D341Med (cell line): ENCODE data around the gene GTPBP4.
"Not testable (repeated sequence)": the region's sequence is repeated elsewhere in the genome, so short reads cannot be mapped to it uniquely, and the experiment has no call there.

ENCODE experiments used
- DNase-seq: peaks from one replicate; pipeline ENCODE4 v3.0.0; 2012; ENCODE audit warnings: low spot score

Gene GTPBP4

DNA sequence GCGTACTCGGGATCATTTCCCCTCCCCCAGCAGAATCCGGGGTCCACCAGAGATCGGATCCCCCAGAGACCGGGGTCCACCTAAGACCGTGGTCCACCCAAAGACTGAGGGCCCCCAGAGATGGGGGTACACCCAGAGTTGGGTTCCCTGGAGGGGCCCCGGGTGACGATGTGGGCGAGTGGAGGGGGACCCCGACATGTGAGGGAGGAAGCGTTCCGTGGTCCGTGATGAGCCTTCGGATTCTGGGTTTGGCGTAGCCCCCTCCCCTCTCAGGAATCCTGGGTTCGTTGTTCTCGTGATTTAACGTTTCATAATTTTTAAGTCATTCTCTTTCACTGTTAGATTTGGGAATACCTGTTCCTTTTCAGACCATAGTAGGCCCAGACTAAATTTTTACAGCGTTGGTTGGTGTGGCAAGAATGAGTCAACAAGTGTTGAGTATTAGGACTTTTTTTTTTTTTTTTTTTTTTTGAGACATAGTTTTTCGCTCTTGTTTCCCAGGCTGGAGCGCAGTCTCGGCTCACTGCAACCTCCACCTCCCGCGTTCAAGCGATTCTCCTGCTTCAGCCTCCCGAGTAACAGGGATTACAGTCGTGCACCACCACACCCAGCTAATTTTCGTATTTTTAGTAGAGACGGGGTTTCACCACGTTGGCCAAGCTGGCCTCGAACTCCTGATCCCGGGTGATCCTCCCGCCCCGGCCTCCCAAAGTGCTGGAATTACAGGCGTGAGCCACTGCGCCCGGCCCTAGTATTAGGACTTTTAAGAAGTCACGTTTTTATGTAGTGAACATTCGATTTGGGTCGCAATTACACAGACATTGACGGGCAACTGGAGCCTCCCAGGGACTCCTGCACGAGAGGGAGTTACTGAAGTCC is 672 bp downstream of the GTPBP4 start:
- DNase-seq: no peak

DNA sequence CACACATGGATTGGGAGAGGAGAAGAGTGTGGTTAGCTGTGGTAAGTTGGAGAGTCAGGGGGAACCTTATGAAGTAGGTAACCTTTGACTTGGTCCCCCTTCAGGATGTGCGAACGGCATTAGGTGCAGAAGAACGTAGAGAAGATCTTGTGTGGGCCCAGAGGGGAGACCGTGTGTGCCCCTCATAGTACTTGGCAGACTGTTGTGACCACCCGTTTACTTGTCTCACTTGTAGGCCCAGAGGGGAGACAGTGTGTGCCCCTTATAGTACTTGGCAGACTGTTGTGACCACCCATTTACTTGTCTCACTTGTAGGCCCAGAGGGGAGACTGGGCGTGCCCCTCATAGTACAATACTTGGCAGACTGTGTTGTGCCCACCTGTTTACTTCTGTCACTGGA is 2.6 kb downstream of the GTPBP4 start:
- DNase-seq: no peak

DNA sequence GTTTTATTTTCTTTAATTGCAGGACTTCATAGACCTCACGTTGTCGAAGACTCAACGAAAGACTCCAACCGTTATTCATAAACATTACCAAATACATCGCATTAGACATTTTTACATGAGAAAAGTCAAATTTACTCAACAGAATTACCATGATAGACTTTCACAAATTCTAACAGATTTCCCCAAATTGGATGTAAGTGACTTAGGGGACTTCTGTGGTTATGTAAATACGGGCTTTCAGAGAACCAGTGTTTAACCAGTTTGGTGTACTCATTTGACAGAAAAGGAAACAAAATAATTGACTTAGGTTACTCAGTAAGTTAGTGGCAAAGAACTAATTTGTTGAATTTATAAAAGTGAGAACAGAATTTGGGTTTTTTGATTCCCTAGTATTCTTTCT is 4.2 kb downstream of the GTPBP4 start:
- DNase-seq: no peak

DNA sequence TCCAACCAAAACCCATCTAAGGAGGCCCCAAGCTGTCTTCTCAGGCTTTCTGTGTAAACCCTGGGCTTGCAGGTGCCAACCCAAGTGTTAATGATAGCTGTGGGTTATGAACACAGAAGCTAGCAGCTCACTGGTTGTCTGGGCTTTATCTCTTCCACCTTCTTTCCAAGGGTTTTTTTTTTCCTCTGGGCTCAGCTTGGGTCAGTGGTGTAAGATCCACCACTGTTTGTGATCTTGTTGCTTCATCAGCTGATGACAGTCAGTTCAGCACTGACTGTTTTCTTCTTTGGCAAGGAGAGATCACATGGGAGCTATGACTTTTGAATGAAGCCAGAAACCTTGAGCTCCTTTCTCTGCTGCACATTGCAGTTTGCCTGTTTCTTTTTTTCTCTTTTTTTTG is 4.6 kb downstream of the GTPBP4 start:
- DNase-seq: no peak

DNA sequence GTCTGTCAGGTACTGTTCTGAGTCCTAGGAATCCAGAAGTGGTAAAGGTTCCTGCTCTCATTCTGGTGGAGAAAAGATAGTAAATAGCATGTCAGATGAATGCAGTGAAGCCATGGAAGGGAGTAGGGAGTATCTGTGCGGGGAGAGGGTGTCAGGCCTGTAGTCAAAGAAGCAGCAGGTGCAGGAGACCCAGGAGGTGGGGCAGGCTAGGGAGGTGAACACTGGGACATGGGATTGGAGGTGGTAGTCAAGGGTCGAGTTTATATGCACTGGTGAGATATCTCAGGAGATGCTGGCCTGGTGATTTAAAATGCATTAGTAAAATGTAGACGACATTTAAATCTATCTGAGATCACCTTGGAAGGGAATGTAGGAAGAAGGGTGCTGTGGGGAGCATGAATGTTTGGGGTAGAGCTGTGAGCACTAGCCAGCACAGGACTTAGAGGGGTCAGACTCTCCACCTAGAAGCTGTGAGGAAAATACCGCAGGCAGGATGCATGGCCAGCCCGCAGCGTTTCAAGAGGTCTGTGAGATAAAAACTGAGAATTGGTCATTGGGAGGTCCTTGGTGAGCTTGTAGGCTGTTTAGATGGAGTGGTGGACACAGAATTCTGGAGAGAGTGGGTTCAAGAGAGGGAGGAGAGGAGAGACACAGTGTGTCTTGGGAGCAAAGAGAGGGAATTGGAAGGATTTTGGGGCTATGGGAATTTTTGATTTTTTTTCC is 6.8 kb downstream of the GTPBP4 start:
- DNase-seq: no peak

DNA sequence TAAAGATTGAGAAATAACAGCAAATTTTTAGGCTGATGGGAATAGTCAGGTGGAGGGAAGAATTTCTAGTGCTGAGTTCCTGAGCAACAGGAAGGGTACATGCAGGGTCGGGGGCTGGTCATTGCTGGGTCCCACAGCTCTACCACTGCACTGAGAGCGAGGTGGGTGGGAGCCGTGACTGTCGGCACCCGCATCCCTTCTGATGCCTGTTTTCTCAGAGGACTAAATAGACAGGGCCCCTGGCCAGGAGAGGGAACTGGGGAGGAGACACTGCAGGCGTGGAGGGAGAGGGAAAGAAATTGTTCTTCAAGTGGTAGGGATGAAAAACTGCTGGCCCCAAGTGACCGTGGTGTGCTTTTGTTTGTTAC is 7.3 kb downstream of the GTPBP4 start:
- DNase-seq: no peak

DNA sequence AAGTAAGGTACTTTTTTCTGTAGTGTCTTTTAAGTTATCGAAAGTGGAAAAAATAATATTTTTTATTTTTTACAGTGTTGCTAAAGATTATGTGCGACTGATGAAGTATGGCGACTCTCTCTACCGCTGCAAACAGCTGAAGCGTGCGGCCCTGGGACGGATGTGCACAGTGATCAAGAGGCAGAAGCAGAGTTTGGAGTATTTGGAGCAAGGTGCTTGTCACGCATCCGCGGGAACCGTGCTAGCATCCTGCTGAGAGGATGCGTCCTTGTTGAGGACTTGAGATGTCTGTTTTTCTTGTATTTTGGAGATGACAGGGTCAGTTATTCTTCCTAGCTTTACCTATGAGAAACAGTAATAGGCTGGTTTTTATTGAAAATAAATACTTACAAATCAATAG is 7.8 kb downstream of the GTPBP4 start:
- no peak for DNase-seq

DNA sequence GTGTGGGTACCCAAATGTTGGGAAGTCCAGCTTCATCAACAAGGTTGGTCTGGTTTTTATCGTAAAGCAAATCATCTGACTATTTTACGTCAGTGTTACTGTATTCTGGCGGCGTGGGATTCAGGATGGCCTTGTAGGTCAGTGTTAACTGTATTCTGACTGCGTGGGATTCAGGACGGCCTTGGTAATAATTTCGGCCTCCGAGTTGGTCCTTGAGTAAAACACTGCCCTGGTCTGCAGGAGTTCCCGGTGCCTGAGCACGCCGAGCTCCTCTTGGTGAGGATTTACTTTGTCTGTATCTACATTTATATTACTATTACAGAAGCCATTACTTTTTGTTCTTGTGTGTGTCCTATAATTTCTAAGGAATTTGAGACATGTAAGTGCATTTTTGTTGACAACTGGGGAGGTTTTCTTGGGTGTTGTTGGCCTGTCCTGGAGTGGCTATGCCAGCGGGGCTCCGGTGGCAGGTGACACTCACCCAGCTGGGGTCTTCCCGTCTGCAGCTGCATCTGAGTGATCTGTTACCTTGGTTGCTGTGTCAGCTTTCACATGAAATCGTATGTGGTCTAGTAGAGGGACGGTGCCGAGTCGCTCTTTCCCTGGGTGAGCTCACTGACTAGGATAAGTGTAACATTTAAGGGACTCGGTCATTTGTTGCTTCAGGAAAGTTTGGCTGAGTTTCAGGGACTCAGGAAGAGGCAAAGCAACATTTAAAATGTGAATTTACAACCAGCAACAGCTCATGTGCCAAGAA is 9.2 kb downstream of the GTPBP4 start:
- DNase-seq: no peak

DNA sequence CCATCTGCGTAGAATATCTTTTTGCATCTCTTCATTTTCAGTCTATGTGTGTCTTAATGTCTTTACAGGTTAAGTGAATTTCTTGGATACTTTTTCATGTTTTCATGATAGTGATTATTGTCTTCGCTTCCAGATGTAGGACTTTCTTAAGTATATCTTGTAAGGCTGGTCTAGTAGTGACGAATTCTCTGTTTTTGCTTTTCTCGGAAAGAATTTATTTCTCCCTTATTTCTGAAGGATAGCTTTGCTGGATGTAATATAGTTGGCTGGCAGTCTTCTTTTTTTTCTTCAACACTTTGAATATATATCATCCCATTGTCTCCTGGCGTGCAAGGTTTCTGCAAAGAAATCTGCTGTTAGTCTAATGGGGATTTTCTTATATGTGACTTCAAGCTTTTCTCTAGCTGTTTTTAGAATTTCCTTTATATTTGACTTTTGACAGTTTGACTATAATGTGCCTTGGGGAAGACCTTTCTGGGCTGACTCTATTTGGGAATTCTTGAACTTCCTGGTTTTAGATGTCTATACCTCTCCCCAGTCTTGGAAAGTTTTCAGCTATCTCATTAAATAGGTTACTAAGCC is 14.3 kb downstream of the GTPBP4 start:
- no peak for DNase-seq

DNA sequence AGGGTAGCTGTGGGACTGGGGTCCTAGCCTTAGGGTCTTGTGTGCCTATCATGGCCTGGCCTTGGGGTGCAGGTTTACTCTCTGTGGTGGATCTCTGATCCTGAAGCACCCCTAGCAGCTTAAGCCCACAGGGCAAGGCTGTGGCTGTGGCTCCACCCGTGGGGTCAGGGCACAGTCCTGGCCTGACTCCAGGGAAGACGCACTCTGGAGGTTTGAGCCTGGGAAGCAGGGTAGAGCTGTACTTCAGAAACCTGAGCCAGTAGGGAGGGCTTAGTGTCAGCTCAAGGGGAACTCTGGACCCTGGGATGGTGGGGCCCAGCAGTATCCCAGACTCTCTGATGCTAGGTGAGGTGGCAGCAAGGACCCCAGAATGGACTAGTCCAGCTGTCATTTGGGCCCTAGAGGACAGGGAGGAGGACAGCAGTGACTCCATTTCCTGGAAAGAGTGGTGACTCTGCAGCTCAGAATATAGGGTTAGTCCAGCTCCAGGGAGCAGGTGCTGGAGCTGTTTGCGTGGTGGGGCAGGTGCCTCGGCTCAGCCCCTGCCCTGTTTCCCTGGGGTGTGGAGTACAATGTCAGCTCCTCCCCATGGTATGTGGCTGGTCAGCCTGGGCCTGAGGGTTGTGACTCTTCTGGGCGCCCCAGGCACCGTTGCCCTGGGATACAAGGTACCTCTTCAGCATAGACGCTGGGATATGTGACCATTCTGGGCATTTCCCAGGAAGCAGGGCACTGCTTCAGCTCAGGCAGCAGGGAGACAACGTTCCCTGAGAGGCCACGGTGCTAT is 15.8 kb downstream of the GTPBP4 start:
- DNase-seq: no peak

DNA sequence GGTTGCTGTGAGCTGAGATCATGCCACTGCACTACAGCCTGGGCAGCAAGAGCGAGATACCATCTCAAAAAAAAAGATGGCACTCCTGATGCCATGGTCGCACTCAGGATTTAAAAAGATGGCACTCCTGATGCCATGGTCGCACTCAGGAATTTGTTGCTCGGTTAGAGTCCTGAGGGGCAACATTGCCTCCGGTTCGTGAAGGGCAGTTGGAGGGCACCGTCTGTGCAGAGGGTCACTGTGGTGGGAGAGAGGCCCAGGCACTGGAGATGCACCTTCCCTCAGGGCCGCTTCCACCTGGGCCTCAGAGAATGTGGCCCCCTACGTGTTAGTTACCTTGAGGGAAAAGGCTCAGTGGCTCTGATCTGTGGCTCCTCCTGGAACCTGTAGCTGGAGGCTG is 18.3 kb downstream of the GTPBP4 start:
- DNase-seq: no peak

DNA sequence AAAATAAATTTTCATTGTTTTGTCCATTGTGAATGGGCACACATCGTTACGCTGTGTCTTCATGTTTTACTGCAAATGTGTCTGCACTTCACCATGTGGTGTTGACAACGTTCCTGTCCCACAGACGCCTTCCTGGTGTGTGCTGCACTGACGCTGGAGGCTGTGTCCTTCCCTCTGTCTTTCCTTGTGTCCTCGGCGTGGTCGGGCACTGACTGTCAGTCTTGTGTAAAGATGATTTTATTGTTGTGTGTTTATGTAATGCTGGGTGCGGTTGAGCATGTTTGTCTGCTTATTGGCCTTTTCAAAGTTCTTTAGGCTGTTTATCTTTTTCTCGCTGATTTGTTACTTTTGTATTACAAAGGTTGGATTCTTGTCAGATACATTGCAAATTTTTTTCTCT is 19.3 kb downstream of the GTPBP4 start:
- no peak for DNase-seq

DNA sequence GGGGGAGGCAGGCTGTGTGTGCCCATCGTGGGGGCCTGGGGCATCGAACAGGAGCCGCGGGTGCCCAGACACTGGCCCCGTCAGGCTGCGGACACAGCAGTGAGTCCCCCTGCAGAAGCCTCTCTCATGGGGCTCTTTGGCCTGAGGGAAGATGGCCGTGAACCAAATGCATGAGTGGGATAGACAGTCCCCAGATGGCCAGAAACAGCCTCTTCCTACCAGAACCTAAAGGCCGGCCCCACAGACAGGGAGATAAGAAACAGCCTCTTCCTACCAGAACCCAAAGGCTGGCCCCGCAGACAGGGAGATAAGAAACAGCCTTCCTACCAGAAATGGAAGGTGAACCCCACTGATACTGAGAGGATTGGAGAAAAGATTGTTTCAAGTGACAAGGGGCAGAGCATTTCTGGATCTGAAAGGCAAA is 20.8 kb downstream of the GTPBP4 start:
- DNase-seq: no peak

DNA sequence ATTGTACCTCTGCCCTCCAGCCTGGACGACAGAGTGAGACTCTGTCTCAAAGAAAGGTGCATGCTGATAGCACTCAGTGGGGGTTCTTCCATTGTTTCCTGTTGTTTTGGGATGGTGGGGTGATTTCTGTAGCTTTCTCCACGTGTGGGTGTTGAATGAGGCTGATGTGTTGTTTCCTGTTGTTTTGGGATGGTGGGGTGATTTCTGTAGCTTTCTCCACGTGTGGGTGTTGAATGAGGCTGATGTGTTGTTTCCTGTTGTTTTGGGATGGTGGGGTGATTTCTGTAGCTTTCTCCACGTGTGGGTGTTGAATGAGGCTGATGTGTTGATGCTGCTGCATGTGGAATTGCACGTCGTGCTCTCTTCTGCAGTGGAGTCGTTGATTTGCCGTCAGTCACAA is 21.7 kb downstream of the GTPBP4 start:
- DNase-seq: not testable (repeated sequence)

DNA sequence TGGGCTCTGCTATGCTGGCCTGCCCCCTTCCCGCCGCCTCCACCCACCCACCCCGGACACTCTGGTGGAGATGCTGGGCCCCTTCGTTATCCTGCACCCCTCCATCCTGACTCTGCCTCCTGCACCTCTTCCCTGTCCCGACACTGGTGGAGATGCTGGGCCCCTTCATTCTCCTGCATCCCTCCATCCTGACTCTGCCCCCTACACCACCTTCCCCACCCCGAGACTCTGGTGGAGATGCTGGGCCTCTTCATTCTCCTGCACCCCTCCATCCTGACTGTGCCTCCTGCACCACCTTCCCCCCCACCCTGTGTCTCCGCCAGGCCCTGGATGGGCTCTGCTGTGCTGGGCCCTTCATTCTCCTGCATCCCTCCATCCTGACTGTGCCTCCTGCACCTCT is 22.5 kb downstream of the GTPBP4 start:
- no peak for DNase-seq

DNA sequence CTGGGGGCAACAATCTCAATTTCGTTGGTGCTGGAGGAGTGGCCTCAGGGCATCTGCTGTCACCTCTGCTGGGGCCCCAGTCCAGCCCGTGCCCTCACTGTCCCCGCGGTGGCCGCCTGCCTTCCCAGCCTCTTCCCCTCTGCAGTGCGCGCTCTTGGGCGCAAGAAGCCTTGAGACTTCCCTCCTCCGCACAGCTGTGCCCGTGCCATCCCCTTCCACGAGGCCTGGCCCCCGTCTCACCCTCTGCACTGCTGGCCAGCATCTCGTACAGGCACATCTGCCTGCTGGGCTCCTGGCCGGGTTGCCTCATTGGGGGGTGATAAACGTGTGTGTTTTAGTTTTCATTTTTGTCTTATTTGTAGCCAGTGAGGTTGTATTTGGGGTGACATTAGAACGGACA is 23.5 kb downstream of the GTPBP4 start:
- no peak for DNase-seq

DNA sequence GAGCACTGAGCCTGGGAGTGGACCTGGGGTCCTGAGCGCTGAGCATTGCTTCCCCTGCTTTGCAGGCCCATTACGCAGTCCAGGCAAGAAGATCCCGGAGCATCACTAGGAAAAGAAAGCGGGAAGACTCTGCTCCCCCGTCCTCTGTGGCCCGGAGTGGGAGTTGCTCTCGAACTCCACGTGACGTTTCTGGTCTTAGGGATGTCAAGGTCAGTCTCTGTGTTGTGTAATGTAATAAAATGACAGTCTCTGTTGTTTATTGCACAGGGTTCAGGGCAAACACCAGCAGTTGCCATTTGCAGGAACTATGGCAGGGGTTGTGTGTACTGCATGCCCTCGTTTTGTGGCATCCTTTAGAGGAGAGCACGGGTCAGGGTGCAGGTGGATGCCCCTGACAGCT is 27.5 kb downstream of the GTPBP4 start:
- no peak for DNase-seq

DNA sequence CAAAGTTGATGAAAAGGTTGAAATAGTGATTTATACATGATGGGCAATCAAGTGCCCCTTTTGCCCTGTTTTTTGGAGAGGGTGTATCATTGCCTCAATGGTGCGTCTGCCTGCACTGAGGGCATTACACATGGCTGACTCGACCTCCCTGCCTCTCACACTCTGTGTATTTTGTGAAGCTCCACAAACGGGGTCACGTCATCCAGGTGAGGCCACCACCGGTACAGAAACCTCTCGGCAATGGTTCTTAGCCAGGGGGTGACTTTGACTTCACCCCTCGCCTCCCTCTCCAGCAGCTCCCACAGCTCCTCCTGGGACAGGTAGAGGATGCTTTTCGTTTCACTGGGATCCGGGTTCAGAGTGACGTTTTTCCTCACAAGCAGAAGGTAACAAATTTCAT is 31.1 kb downstream of the GTPBP4 start:
- no peak for DNase-seq

DNA sequence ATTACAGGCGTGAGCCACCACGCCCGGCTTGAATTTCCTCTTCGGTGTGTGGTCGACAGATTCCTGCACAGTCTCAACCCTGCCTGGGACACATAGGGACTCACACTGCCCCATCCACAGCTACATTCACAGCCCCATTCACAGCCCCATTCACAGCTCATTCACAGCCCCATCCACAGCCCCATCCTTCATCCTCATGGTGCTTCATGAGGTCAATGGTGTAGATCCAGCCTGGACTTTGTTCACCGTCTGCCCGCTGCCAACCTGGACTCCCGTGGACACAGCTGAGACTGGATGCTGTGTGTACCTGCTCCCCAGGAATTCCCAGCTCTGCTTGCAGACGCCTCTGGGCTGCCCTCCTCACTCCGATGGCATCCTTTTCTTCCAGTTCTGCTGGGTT is 32.2 kb downstream of the GTPBP4 start:
- DNase-seq: no peak

DNA sequence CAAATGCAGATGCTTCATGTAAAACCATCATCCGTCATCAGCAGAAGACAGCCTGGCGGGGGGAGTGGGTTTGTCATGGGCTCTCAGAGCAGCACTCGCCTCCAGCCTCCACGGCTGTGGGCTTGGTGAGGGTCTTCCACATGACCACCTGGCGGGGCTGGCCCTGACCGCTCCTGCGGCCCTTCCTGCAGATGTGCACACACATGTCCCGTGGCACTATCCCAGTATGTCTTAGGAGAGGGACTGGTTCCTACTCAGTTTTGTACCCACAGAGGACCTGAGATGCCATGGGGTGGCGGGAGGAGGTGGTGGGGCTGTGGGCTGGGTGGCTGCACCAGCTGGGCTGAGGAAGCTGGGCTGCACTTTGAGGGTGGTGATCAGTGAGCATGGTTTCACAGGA is 32.7 kb downstream of the GTPBP4 start:
- DNase-seq: no peak

DNA sequence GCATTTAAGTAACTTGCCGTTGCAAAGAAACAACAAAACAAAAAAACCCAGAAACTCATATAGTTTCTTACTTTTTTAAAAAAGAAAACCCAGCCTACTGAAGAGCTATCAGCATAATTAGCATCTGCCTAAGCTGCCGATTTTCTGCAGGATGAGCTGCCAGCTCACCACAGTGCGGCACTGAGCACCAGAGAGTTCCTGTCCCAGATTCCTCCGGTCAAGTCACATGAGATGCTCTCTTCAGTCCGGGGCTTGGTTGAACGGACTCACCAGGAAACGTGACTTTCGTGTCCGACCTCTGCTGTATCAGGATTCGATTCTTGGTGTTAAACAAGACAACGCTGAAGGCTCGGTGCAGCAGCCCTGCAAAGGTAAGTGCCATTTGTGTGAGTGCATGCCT is 34.2 kb downstream of the GTPBP4 start:
- no peak for DNase-seq

DNA sequence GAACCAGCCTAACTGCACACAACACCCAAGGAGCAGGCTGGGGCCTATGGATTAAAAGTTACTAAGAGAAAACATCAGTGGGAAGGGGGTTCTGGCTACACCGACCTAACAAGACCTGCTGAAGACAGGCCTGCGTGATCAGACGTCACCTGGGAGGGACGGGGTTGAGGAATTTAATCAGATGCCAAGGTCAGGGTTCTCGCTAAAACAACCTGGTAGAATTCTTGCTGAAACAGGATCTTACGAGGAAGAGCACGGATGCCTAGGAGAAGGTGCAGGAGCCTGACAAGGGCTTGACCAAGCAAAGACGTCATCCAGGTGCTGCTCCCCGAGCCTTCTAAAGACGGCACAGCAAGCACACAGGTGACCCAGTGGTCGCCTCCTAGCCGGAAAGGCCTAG is 35.9 kb downstream of the GTPBP4 start:
- DNase-seq: no peak
